GM23248 (cell line): Measurements from ENCODE around the gene LIPT1. TPM values are rescaled to one million over a fixed set of nuclear protein-coding genes. Genes with fewer than 3 reads are reported as not detected.

ENCODE experiments used
- DNase-seq: peaks from one replicate; pipeline ENCODE4 v3.0.0-alpha.2; 2015
- H2AFZ ChIP-seq: fragments of 200-600 bp; sonication (generic); 2 replicates; pipeline ENCODE4 v1.6.1; 2016; ENCODE audit warnings: antibody characterized with exemption
- H3F3A ChIP-seq: fragments of 200-600 bp; sonication (generic); 2 replicates; pipeline ENCODE4 v1.6.1; 2016; ENCODE audit warnings: mild to moderate bottlenecking, antibody characterized with exemption, mixed run types; ENCODE audit not compliant: insufficient read depth
- H3K27ac ChIP-seq: fragments of 200-600 bp; sonication (generic); 2 replicates; pipeline ENCODE4 v1.5.1; 2016; ENCODE audit warnings: mild to moderate bottlenecking
- H3K27me3 ChIP-seq: fragments of 200-600 bp; sonication (generic); replicated peaks from 2 replicates; pipeline ENCODE4 v1.6.1; 2016; ENCODE audit warnings: mild to moderate bottlenecking; ENCODE audit not compliant: insufficient read depth
- H3K36me3 ChIP-seq: fragments of 200-600 bp; sonication (generic); 2 replicates; pipeline ENCODE4 v1.6.1; 2016; ENCODE audit warnings: low read depth, mild to moderate bottlenecking
- H3K4me1 ChIP-seq: fragments of 200-600 bp; sonication (generic); 2 replicates; pipeline ENCODE4 v1.6.1; 2016; ENCODE audit warnings: mild to moderate bottlenecking; ENCODE audit not compliant: insufficient read depth
- H3K4me2 ChIP-seq: fragments of 200-600 bp; sonication (generic); one replicate; pipeline ENCODE4 v1.6.1; 2016; ENCODE audit warnings: mild to moderate bottlenecking; ENCODE audit not compliant: unreplicated experiment
- H3K4me3 ChIP-seq: fragments of 200-600 bp; sonication (generic); 2 replicates; pipeline ENCODE4 v1.5.1; 2016; ENCODE audit warnings: mild to moderate bottlenecking
- H3K79me2 ChIP-seq: fragments of 200-600 bp; sonication (generic); 2 replicates; pipeline ENCODE4 v1.6.1; 2016; ENCODE audit warnings: mild to moderate bottlenecking; ENCODE audit not compliant: insufficient read depth
- H3K9ac ChIP-seq: fragments of 200-600 bp; sonication (generic); 2 replicates; pipeline ENCODE4 v1.6.1; 2016; ENCODE audit warnings: mild to moderate bottlenecking
- H3K9me2 ChIP-seq: fragments of 200-600 bp; sonication (generic); 2 replicates; pipeline ENCODE4 v1.6.1; 2016; ENCODE audit warnings: mixed run types, mild to moderate bottlenecking, moderate library complexity; ENCODE audit not compliant: insufficient read depth
- H3K9me3 ChIP-seq: fragments of 200-600 bp; sonication (generic); one replicate; pipeline ENCODE4 v1.6.1; 2017; ENCODE audit warnings: low read depth
- H4K20me1 ChIP-seq: fragments of 200-600 bp; sonication (generic); 2 replicates; pipeline ENCODE4 v1.6.0; 2016; ENCODE audit not compliant: insufficient read depth
- EZH2 ChIP-seq: fragments of 200-600 bp; sonication (generic); IDR thresholded peaks from 2 replicates; pipeline ENCODE4 v1.6.1; 2018; ENCODE audit warnings: antibody characterized with exemption, mild to moderate bottlenecking; ENCODE audit not compliant: insufficient read depth, poor library complexity, severe bottlenecking
- EZH2phosphoT487 ChIP-seq: fragments of 200-600 bp; sonication (generic); IDR thresholded peaks from 2 replicates; pipeline ENCODE4 v1.6.1; 2018; ENCODE audit warnings: antibody characterized with exemption, moderate library complexity, mild to moderate bottlenecking, low read depth; ENCODE audit not compliant: insufficient read depth
- WGBS, 2 experiments: methylation state at CpG; one replicate each; pipeline ENCODE4 v1.1.6; 2015 to 2017; ENCODE audit warnings: low lambda C conversion rate in 2 of 2, low coverage in 1 of 2; ENCODE audit errors: missing lambda C conversion rate in 2 of 2; 5-methylcytosine and 5-hydroxymethylcytosine counted together
- in situ Hi-C: fragments of 300-500 bp; cut with MboI; formaldehyde crosslinking; loops from 2 replicates; pipeline ENCODE4 v1.15.0; 2020
- polyA plus RNA-seq: library from polyadenylated mRNA; unstranded; fragments of >200 nt; fragmentation: Nextera tagmentation; extraction: Ambion mirVana; gene quantifications from 2 replicates; pipeline ENCODE4 v1.2.1, GENCODE V29; 2016
- total RNA-seq: library from RNA; depleted of rRNA; stranded (reverse); fragments of >200 nt; shearing (Covaris generic); gene quantifications from 2 replicates; pipeline ENCODE4 v1.2.3, GENCODE V29; 2014

The LIPT1 gene
- total and polyA plus RNA-seq, 2 experiments from 2014 or later: 4.6 to 8.8 TPM

- in situ Hi-C loops: no loop called here
- H3K79me2 ChIP-seq: 0 out of 2 replicates have a peak, but pooled peaks cover 8% of the 10 kb centered on the region
- H3K9me3 ChIP-seq: no peaks in the 10 kb centered on the region
- TF ChIP-seq EZH2phosphoT487 (no peak), EZH2 (no peak)
- no peaks in the 10 kb centered on the region for H3K27me3 ChIP-seq
- no peak for DNase-seq
- no peak overlapping the region for H2AFZ ChIP-seq
- H3K4me1 ChIP-seq: peaks cover 4% of the 10 kb centered on the region; the same call in 1 of the 2 replicates
- H3K4me3 ChIP-seq: no peak overlapping the region
- H3K9me2 ChIP-seq: no peaks in the 10 kb centered on the region
- no peaks in the 10 kb centered on the region for H3K36me3 ChIP-seq
- H3K27ac ChIP-seq: no peak overlapping the region
- no peak overlapping the region for H3K4me2 ChIP-seq
- no peaks in the 10 kb centered on the region for H3F3A ChIP-seq
- H3K9ac ChIP-seq: no peak overlapping the region
- H4K20me1 ChIP-seq: no peaks in the 10 kb centered on the region
- 90 to 94% methylated on average over 4 of the region's 4 CpGs for WGBS, 2 experiments
Measured at GRCh38 chr2:99159594-99159993, 4.8 kb downstream of the LIPT1 start.

- no peaks in the 10 kb centered on the region for H3K9me2 ChIP-seq
- H3K27me3 ChIP-seq: no peaks in the 10 kb centered on the region
- H3K4me2 ChIP-seq: no peak overlapping the region
- H3K79me2 ChIP-seq: no peaks in the 10 kb centered on the region
- in situ Hi-C loops: no loop called here
- no peak for DNase-seq
- peaks cover 24% of the 10 kb centered on the region for H3K36me3 ChIP-seq
- no peaks in the 10 kb centered on the region for H3K4me1 ChIP-seq
- no peaks in the 10 kb centered on the region for H4K20me1 ChIP-seq
- no peak overlapping the region for H3K9ac ChIP-seq
- no peaks in the 10 kb centered on the region for H3F3A ChIP-seq
- H3K9me3 ChIP-seq: no peaks in the 10 kb centered on the region
- no peak overlapping the region for H3K4me3 ChIP-seq
- TF ChIP-seq EZH2: no peak
- TF ChIP-seq EZH2phosphoT487: no peak
- H2AFZ ChIP-seq: no peak overlapping the region
- WGBS, 2 experiments: 80 to 84% methylated on average over 5 of the region's 5 CpGs
- H3K27ac ChIP-seq: no peak overlapping the region
Measured at GRCh38 chr2:99166218-99166617, 11.5 kb downstream of the LIPT1 start.

GRCh38 chr2:99169534-99169933 lies 14.8 kb downstream of the LIPT1 start:
- H3K4me1 ChIP-seq: no peaks in the 10 kb centered on the region
- no peaks in the 10 kb centered on the region for H3K27me3 ChIP-seq
- H3K79me2 ChIP-seq: 0 out of 2 replicates have a peak, but pooled peaks cover 5% of the 10 kb centered on the region
- no peaks in the 10 kb centered on the region for H4K20me1 ChIP-seq
- no peak overlapping the region for H3K27ac ChIP-seq
- H3K4me3 ChIP-seq: no peak overlapping the region
- H3F3A ChIP-seq: no peaks in the 10 kb centered on the region
- no peak overlapping the region for H3K9ac ChIP-seq
- H2AFZ ChIP-seq: no peak overlapping the region
- no peaks in the 10 kb centered on the region for H3K9me2 ChIP-seq
- peaks cover 24% of the 10 kb centered on the region for H3K36me3 ChIP-seq
- in situ Hi-C loops: no loop called here
- TF ChIP-seq EZH2phosphoT487: no peak
- TF ChIP-seq EZH2: no peak
- 88 to 96% methylated on average over 1 of the region's 1 CpG for WGBS, 2 experiments
- H3K9me3 ChIP-seq: no peaks in the 10 kb centered on the region
- no peak for DNase-seq
- no peak overlapping the region for H3K4me2 ChIP-seq

- 95 to 97% methylated on average over 8 of the region's 8 CpGs for WGBS, 2 experiments
- Histone ChIP-seq H3K4me2 (no peak overlapping the region), H3K9ac (no peak overlapping the region), H3F3A (no peaks in the 10 kb centered on the region), H2AFZ (no peak overlapping the region), H3K4me1 (no peaks in the 10 kb centered on the region), H3K9me3 (no peaks in the 10 kb centered on the region), H3K9me2 (no peaks in the 10 kb centered on the region), H3K36me3 (peaks cover 24% of the 10 kb centered on the region), H3K27me3 (no peaks in the 10 kb centered on the region), H3K4me3 (no peak overlapping the region), H3K27ac (no peak overlapping the region), H3K79me2 (peaks cover 25% of the 10 kb centered on the region), H4K20me1 (no peaks in the 10 kb centered on the region)
- in situ Hi-C loops: no loop called here
- no peak for TF ChIP-seq EZH2
- no peak for TF ChIP-seq EZH2phosphoT487
- DNase-seq: no peak
Measured at GRCh38 chr2:99171377-99172140, 16.8 kb downstream of the LIPT1 start.
